Hindlimb muscle (tissue), 1 donor: ENCODE results near the gene SLC12A8. TPM values are rescaled to one million over a fixed set of nuclear protein-coding genes. Genes with fewer than 3 reads are reported as not detected.

Source experiments
- DNase-seq: peaks from one replicate; pipeline ENCODE4 v3.0.0-alpha.2; 2013
- polyA plus RNA-seq: library from polyadenylated mRNA; unstranded; fragments of 120-200 nt; gene quantifications from one replicate; pipeline ENCODE4 v1.2.1, GENCODE V29; 2013; ENCODE audit not compliant: insufficient read length

SLC12A8 gene, protein sequence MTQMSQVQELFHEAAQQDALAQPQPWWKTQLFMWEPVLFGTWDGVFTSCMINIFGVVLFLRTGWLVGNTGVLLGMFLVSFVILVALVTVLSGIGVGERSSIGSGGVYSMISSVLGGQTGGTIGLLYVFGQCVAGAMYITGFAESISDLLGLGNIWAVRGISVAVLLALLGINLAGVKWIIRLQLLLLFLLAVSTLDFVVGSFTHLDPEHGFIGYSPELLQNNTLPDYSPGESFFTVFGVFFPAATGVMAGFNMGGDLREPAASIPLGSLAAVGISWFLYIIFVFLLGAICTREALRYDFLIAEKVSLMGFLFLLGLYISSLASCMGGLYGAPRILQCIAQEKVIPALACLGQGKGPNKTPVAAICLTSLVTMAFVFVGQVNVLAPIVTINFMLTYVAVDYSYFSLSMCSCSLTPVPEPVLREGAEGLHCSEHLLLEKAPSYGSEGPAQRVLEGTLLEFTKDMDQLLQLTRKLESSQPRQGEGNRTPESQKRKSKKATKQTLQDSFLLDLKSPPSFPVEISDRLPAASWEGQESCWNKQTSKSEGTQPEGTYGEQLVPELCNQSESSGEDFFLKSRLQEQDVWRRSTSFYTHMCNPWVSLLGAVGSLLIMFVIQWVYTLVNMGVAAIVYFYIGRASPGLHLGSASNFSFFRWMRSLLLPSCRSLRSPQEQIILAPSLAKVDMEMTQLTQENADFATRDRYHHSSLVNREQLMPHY
- 0.45 TPM for polyA plus RNA-seq

DNA sequence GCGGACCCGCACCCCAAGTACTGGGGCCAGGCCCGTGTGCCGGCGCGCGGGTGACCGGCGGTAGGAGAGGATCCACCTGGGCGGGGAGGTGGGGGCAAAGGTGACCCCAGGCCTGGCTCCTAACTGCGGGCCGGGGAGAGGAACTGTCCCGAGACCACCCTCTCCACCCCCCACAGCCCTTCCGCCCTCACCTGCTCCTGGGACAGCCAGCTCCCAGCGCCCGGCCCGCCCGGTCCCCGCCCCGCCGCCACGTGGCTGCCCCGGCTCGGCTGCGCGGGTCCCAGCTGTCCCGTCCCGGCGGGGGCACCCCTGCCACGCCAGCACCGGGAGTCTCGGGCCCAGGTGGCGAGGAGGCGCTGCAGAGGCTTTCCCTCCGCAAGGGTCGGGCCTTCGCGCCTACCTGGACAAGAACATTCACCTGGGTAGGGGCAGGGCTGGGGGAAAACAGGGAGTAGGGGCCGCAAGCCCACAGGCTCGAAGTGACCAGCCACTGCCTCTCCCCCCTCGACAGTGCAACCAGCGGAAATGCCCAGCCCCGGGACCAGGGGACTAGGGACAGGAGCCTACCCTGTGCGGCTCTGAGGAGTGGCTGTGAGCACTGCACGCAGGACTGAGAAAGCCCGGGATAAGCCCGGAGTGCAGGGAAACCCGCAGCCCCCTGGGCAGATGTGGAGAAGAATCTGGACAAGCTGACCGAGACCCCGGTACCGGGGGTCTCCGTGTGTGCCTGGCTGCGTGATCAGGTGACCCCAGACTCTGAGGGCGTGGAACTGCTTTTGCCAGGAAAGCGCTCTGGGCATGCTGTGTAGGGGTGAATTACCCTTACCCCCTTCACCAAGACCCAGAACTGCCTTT lies at the start of gene SLC12A8:
Gene SLC12A8 (minus strand): TSS at position 240 of the 855 bp plus-strand sequence. CDS start 1,399 bp downstream, outside the sequence.
- no peak for DNase-seq

DNA sequence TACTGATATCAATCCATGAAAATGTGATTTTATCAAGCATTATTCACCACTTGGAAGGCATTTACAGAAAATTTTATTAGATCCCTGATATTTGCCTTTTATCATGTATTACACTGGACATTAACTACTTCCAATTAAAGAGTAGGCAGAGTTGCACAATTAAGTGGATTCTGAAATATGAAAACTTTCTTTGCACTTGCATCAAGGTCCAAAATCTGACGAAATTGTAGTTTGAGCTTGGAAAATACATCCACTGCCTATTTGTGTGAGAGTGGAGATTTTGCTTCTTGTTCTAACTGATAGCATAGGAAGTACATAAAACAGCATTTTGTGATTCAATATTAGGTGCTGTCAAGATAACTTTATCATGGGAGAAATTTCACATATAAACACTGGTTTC lies 49.6 kb upstream of the SLC12A8 start:
- no peak for DNase-seq

DNA sequence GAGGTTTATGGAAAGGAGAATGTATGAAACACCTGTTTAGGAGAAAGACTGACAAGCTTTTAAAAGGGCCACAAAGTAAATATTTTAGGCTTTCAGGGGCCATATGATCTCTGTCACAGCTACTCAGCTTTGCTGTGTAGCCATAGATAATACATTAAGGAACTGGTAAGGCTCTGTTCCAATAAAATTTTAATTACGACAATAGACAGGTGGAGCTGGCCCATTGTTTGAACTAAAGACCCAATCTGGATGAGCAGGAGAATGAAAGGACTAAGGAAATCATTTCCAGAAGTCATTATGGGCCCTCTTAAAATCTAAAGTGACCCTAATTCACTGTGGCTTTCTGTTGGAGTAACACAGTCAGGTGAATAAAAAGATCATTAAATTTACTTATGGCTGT lies 48.5 kb upstream of the SLC12A8 start:
- no peak for DNase-seq

DNA sequence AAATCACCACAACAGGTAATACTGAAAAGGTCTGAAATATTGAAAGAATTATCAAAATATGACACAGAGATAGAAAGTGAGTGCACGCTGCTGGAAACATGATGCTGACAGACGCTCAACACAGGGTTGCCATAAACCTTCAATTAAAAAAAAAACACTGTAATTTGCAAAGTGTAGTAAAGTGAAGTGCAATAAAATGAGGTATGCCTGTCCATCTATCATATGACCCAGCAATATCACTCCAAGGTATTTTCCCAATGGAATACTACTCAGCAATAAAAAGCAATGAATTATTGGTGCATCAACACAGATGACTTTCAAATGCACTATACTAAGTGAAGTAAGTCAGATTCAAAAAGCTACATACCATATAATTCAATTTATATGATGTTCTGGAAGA lies 47.6 kb upstream of the SLC12A8 start:
- no peak for DNase-seq

DNA sequence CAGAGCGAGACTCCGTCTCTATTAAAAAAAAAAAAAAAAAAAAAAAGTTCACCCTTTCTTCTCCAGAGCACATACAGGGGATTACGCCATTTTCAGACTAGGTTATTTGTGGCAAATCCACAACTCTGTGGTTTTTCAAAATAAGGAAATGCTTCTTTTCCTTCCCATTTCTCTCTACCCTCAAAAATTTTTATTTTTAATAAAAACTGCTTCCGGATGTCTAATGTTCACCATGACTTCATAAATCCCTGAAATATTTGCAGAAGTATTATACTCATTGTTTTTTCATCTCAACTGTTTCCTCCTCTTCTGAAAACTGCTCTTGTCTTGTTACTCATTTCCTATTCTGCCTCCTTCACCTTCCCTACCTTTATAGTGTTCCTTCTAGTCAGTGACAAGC lies 45.0 kb upstream of the SLC12A8 start:
- DNase-seq = no peak

DNA sequence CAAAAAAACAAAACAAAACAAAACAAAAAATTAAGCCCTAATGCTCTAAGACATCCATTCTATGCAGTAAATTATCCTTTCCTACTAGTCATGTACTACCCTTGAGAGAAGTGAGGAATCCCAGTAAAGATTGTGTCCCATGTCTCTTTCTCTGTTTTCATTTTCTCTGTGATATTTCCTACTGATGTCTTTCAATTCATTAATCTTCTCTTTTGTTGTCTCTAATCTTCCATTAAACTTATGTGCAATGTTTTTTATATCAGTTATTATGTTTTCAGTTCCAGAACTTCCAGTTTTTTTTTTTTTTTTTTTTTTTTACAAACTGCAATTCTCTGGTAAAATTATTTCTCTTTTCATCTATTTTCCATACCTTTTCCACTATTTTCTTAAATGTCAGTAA lies 44.1 kb upstream of the SLC12A8 start:
- no peak for DNase-seq

- no peak for DNase-seq
Observed at GRCh38 chr3:125250973-125251372, 38.4 kb upstream of the SLC12A8 start.

DNA sequence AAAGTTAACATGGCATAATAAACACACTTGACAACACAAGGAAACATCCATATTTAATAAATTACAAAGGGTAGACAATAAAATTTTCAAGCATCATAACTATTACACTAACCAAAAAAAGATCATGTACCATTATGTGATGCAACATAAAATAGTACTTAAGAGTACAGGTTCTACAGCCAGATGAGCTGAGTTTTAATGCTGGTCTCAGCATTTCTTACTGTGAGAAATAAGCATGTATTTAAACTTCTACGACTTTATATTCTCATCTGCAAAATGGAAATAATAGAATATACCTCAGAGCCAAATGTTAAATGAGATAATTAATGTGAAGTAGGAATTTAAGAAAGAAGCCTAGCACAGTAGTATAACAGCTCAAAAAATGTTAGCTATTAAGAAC lies 33.7 kb upstream of the SLC12A8 start:
- DNase-seq = no peak

DNA sequence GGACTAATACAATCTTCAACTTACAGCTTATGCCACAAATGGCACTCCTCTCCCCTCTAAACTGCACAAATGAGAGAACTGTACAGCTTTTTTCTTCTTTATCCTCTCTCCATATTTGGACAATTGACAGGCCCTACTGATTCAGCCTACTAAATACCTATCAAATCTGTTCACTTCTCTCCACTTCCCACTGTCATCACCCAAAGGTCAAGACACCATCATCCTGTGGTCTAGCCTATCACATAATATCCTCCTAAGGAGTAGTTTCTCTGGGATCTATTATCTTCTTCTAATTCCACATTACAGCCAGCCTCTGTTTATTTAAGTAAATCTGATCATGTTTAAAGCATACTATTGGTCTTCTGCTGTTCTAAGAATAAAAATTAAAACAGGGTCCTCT lies 33.0 kb upstream of the SLC12A8 start:
- no peak for DNase-seq

- DNase-seq = no peak
Observed at GRCh38 chr3:125240496-125240895, 27.9 kb upstream of the SLC12A8 start.

DNA sequence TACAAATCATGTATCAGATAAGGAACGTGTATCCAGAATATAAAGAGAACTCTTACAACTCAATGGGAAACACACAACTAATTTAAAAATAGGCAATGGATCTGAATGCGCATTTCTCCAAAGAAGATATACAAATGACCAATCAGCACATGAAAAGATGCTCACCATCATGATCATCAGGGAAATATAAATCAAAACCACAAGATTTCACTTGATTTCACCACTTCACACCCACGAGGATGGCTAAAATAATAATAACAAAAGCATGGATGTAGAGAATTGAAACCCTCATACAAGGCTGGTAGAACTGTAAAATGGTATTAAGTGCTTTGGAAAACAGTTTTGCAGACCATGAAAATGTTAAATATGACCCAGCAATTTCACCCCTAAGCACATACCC lies 26.7 kb upstream of the SLC12A8 start:
- DNase-seq = no peak

DNA sequence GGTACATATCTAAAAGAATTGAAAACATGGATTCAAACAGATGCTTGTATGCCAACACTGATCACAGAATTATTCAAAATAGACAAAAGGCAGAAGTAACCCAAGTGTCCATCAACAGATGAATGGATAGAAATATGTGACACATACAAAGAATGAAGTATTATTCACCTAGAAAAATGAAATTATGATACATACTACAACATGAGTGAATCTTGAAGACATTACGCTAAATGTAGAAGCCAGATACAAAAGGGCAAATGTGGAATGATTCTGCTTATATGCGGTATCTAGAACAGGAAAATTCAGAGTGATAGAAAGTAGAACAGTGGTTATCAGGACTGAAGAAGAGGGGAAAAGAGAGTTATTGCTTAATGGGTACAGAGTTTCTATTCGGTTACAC lies 26.2 kb upstream of the SLC12A8 start:
- DNase-seq = no peak

DNA sequence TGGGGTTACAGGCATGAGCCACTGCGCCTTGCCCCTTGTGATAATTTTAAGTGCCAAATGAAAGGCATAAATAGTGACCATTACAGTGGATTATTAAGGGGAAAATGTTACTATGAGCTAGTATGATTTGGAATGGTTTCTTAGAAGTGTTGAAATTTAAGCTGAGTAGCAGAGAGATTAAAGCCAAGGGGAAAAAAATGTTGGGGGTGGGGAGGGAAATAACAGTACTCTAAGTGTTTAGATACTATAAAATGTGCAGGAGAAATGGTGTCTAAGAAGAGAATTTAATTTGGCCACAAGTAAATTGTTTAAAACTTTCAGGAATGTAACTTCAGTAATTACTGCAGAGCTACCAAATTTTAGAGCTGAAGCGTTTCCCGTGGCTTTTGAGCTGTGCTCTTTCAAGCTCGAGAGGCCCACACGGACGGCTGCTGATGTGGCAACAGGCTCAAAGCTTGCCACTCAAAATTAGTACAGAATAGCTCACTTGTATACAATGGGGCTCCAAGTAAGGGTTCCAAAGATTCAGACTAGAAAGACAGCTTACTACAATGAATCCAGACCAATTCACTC lies 23.9 kb upstream of the SLC12A8 start:
- no peak for DNase-seq

DNA sequence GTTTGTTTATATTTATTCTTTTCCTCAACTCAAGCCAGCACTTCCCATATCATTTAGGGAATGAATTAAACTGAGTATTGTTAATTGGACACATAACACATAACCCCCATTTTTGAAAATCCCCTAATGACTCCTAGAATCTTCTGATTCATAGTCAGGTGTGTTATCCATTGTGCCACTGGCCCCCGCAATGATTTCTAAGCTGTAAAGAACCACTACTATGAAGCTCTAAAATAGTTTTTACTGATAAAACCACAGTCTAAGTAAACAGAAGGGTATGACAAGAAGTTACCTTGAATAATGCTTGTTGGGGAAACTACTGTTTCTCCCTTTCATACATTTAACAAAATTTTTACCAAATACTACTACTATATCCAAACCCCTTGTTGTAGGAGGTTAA lies 22.3 kb upstream of the SLC12A8 start:
- DNase-seq = no peak

DNA sequence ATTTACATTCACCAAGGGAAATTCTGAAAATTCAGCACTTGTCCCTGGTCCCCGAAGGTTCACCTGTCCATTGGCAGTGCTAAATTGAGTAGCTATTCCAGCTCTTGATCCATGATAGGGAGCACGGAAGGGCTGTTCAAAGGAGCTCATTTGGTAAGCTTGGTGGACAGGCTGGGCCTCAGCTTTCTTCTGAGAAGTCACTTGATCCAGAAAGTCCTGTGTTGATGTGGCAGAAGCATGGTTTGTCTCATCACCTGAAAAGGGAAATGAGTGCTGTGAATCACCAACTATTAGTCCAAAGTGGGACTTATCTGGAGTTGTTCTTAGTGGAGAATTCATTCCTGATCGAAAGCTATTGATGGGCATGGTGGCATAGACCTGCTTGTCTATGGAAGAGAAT lies 19.9 kb upstream of the SLC12A8 start:
- no peak for DNase-seq

DNA sequence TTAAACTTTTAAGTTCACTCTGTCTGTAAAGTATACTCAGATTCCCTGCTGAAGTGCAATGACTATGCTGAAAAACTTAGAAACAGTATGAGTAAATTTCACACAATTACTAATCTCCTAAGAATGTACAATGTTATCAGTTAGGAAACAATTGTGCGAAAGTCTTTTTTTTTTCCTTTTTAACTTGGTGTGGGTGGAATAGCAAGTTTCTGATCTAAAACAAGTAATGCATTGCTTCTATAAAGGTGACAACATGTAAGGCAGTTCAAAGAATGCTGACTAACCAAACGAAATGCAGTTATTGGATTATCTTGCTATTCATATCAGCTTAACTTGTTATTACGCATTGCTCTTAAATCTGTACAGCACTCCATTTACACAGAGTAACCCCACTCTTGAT lies 19.3 kb upstream of the SLC12A8 start:
- DNase-seq = no peak

DNA sequence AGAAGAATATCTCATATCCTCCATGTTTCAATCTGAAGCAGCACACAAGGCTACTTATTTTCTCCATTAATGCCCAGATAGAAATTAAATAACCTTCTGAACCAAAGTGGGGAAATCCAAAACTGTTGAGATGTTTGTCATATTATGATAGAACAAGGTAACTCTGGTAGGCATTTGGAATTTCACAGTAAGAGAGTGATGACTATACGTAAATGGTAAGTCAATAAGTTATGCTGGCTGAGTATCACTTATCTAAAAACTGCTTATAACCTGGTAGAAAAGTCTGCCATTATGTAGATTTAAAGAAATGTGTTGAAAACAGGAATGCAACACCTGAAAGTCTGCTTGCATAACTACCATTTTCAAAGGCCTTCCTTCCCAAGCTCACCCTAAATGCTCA lies 17.2 kb upstream of the SLC12A8 start:
- no peak for DNase-seq

DNA sequence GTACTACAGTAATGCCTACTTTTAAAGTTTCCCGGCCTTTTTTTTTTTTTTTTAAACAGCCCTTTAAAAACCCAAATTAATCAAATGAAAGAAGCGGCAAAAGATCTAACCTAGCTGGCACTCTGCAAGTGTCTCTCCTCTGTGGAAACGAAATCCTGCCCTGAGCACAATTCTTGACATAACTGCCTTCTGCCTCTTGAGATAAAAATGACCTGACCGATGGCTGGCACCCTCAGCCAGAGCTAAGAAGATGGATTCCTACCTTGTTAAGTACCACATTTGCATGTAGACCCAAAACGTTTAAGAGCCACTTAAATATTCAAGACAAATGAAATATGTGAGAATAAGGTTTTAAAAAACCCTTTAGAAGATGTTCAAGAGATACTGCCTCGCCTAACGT lies 16.6 kb upstream of the SLC12A8 start:
- no peak for DNase-seq

- no peak for DNase-seq
Observed at GRCh38 chr3:125221831-125222230, 9.3 kb upstream of the SLC12A8 start.

- DNase-seq = no peak
Observed at GRCh38 chr3:125220727-125221429, 8.3 kb upstream of the SLC12A8 start.

DNA sequence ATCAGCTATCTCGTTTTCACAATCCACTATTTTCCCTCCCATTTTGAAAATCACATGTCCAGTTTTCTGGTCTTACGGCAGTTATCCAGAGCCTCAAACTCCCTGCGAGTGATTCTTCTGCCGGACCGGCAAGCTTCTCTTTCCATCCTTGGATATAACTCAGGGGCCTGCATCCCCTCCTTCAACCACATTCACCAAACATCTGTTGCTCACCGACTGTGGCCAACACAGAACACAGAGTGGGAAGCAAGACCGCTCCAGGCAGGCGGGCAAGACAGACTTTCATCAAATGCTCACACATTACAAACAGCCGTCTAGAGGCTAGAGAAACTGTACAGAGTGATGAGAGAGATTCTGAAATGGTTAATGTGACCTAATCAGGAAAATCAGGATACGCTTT lies 7.6 kb upstream of the SLC12A8 start:
- DNase-seq = no peak

DNA sequence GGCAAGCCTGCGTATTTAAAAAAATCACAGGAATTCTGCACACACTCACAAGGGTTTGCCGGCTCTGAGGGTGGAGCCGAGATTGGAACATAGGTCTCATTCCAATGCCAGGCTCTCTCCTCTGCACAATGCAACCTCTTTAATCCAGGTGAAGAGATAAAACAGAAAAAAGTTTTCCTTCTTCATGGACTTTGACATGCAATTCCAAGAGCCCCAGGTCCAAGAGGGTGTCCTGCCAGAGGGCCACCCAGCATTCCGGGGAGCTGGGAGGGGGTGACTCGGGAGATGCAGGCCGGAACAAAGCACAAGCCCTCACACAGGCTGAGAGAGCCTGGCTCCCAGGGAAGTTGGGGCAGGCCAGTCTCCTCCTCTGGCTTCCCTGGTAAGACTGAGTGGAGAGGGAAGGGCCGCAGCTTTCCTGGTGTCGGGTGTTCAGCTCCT lies 6.7 kb upstream of the SLC12A8 start:
- no peak for DNase-seq
